ENCODE data around the gene ARL5A.
A peak's percentile ranks its signal among the peaks of the same experiment; 100 is the strongest.
"Not testable (repeated sequence)": the region's sequence is repeated elsewhere in the genome, so short reads cannot be mapped to it uniquely, and the experiment has no call there.

ARL5A gene

DNA sequence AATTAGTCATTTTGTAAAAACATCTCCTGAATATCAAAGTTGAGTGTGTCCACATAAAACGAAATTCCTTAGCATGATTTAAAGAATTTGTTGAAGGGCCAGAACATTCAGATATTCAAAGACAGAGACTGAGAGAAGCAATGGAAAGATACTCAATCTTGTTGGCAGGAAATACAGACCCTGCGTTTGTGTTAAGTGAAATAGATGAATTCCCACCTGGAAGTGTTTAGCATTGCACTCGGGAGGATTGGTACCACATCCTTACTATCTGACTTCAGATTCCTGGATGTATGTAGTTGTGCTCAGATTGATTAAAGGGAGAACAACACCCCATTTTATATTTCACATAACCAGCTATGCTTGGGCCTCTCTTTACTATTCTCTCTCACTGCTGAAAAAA, 9.7 kb upstream of the ARL5A start:
- DNase-seq = no peak

DNA sequence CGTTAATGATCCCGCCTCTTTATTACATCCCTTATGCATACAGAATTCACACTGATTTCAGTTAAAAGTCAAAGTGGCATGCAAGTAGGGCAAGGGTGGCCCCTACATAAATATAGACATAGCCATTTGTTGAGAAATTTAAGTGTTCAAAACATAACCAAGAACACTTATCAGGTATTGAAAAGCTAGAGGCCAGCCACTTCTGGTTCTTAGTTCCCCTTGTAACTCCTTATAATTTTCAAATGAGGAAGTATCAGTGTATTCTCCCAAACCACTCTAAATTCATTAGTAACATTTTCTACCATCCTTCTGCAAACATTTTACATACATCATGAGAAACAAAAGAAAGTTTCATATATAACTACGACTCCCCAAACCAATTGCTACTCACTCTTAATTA, 5.8 kb upstream of the ARL5A start:
- DNase-seq = no peak

DNA sequence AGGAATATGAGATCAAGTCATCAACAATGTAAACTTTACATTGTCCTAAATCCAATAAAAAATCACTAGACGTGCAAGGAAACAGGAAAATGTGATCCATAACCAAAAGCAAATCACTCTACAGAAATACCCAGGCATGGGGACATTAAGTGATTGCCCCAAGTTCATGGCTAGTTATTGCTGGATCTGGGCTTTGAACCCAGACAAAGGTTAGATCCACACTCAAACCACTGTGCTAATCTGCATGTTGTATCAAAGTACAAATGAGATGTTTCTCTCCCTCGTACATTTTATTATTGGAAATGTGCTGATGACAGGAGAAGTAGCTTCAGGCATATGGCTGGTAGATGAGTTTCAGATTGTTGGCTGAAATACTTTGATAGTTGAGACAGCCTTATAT, 2.7 kb upstream of the ARL5A start:
- no peak for DNase-seq

DNA sequence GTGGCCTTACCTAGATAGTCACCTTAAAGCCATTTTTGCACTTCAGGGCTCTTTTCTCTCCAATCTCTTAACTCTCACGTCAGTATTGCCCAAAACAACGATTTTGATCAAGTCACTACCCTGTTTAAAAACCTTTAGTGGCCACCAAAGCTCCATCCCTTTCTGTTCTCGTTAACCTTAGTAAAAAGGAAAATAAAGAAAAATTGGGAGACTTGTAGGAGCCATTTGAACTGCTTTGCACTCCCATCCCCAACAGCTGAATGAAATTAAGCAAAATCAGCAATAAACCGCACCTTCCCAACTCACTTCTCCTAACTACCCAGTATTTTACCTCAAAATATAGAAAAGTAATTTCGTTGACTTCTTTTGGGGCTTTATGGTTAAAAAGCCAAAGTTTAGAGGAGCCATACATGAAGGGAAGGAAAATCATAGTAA, 686 bp upstream of the ARL5A start:
- no peak for DNase-seq

DNA sequence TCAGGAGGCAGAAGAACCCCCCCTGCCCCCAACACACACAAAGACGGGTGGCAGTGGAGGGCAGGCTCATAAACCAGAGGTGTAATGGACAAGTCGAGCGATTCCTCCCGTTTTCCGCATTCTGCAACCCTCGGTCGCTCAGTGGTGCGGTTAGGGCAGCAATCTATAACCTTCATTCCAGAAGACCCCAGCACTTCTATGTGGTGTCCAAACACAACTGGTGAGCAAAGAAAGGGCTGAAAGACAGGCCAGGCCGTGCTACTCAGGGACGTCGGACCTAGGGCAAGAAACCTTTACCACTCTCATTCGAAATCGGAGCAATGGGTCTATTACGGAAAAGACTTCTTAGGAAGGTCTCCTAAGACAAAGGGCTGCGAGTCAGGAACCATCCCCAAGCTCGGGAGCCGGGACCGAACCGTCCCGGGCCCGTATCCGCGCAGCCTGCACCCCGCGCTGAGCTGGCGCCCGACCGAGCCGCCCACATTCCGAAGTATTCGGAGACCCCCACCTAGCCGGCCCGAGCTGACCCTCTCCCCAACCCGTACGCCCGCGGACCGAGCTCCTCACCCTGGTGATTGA, 568 bp downstream of the ARL5A start:
- DNase-seq = peak; percentile 46

DNA sequence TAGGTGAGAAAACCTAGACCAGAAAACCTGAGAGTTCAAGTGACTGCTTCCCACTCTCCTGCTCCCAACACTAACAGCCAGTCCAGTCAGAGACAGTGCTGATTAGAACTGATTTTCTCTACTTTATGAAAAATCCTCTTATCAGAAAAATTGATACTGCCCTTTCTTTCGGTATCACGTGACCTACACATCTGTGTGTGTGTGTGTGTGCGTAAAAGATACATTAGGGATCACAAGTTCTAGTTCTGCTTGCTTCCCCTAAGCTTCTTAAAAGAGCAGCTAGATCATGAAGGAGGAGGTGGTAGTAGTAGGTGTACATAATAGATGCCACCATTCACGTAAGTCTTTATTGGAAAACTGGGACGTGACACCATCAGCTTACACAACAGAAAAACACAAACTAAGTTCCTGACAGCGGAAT, 1.5 kb downstream of the ARL5A start:
- DNase-seq = peak; percentile 77

DNA sequence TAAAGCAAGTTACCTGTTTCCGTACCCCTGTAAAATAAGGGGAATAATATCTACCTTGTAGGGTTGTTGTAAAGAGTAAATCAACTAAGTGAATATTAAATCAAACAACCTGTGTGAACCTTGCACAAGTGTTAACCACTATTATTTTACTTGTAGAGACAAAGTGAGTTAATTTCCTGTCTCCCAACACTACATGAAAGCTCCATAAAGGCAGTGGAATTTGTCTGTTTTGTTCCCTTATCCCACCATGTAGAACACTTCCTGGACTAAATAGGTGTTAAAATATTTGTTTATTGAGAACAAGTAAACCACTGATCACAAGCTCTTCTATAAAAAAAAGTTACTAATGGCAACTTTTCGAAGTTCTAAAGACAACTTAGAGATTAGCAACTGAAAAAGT, 3.3 kb downstream of the ARL5A start:
- DNase-seq = no peak

DNA sequence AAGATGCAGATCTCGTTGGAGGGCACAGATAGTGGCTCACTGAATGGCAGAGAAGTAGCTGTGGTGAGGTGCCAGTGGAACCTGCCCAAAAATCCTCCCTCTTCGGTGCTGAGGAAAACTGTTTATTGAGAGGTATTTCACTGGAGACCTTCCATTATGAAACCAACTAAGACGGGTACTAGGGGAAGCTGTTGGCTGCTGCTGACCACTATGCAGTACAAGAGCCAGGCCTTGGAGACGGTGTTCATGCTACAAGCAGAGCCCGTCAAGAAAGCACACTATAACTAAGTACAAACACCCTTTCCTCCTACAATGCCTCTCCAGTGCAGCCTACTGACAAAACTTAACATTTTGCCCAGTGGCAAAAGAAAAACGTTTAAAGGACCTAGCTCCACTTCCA, 4.6 kb downstream of the ARL5A start:
- no peak for DNase-seq

DNA sequence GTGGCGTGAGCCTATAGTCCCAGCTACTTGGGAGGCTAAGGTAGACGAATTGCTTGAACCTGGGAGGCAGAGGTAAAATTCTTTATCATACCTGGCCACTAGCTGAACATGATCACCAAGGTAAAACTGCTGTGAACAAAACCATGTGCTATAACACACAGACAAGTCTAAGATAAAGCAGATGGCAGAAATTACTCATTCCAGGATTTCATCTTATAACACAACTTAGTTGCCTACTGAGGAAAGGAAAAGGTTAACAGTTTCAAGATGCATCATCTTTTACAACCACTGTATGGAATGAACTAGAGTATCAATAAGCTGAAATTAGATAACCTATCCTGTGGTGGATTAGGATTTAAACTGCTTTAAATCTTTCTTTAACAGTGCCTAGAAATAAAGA, 8.3 kb downstream of the ARL5A start:
- DNase-seq = no peak

DNA sequence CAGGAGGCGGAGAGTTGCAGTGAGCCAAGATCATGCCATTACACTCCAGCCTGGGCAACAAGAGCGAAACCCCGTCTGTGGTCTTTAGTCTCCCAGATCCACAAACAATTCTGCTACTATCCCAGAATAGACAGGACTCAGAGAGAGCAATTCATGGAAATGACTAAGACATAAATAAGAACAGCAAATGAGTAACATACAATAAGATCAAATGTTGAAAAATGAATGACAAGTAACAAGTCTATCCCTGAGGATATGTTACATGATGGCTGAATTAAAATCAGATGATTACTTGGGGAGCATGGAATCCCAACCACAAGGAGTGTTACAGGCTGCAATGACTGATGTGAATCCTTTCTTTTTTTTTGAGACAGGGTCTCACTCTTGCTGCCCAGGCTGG, 10.3 kb downstream of the ARL5A start:
- DNase-seq = no peak

DNA sequence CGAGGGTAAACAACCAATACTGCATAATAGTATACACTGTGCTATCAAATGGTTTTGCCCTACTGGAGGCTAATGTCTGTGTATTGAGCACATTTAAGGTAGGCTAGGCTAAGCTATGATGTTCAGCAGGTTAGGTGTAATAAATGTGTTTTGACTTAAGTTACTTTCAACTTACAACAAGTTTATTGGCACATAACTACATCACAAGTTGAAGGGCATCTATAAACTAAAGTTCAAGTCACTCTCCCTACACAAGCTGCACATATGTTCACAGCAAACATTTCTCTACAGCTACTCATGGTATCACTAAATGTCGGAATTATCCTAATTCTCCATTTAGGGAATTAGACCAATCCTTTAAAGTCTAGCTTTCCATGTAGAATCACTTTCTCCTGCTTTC, 11.4 kb downstream of the ARL5A start:
- DNase-seq = no peak

DNA sequence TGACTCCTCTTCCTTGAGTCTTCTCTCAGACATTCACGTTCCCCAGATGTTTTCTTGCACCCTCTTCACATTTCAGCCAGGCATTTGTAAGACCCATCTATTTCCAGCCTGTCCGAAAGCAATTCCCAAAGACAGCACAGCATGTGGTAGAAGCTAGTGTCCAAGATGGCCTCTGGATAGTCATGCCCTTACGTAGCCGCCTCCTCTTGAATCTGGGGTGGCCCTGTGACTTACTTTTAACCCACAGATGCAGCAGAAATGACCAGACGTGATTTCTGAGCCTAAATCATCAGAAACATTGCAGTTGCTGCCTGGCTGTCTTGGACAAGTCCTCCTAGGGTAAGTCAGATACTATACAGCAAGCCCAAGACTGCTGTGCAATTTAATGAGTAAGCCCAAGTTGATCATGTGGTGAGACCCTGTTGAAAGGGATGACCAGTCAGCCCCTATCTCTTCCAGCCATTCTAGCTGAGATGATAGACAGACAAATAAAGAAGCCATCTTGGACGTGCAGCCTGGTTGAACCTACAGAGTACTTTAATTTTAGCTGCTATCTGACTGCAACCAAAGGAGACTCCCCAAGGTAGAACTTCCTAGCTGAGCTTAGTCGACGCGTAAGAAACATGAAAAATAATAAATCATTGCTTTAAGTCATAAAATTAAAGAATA, 12.3 kb downstream of the ARL5A start:
- no peak for DNase-seq

DNA sequence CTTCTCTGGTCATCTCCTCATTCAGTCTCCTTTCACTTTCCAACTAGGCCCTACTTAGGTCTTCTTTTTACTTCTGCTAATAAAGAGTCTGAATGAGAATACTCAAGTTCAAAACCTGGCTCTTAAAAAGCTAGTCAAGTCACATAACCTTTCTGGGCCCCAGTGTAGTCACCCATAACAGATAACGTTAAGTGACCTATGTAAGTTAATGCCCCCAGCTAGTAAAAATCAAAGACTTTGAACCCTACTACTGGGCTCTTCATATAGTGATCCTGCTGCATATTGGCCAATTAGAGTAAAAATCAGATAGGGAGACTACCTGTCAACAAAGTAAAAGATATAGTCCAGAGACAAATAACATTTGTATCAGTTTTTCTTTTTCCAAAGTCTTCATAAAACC, 17.7 kb downstream of the ARL5A start:
- DNase-seq = no peak

DNA sequence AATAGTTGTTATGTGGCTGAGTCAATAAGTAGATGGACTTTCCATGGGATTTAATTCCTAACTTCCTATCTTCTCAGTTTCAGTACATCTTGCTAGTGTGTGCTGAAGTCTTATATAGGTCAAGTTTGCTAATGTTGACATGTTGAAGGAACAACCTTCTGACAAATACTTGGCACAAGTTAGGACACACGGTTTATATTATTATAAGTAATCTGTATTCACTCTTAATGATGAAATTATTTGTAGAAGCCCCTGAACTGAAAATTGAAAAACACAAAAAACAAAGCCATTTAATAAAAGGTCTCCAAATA, 19.2 kb downstream of the ARL5A start:
- DNase-seq = no peak

DNA sequence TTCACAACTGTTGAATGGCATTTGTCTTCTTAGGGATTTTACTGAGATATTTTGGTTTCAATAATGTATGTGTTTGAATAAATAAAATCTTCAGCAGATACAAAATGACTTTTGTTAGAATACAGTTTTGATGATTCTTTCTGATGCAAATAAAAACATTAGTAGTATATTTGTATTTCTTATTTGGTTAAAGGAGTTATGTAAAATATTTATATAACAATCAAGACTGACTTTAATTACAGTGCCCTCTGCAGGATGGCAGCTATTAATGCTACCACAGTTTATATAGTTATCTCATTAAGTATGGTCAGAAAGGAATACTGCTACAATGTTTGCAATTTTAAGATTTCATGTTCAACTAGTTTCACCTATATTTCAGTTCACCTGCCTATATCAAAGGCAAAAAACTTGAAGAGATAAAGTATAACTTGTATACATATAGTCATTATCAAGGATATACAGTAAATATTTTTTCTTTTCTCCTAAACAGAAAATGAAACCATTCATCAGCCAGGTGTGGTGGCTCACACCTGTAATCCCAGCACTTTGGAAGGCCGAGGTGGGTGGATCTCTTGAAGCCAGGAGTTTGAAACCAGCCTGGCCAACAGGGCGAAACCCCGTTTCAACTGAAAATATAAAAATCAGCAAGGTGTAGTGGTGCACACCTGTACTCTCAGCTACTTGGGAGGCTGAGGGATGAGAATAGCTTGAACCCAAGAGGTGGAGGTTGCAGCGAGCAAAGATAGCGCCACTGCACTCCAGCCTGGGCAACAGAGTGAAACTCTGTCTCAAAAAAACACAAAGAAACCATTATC, 19.8 kb downstream of the ARL5A start:
- DNase-seq = peak; percentile 61

DNA sequence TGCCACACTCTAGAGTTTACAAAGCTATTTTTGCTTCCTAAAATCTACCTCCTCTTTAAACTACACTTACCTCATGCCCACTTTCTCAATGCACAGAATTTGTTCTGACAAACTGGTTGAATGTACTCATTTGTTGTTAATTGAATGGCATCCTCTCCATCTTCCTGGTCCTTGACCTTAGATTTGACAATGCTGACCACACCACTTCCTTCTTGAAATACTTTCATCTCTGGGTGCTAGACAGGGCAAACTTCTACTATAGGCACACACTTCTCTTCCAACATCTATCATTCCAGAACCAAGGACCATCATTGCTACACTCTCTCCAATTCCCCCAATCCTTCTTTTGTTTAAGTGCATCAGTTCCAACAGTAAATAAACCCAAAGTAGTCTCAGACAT, 22.3 kb downstream of the ARL5A start:
- DNase-seq = no peak

DNA sequence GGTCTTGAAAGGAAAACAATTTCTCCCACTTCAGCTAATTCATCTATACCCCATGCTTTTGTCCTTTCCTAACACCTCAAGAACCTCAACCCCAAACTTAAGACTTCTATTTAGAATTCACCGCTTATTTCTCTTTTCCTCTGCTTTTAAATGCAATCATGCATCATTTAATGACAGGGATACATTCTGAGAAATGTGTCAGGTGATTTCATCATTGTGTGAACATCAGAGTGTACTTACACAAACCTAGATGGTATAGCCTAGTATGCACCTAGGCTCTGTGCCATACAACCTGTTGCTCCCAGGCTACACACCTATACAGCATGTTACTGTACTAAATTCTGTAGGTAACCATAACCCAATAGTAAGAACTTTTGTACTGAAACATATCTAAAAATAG, 22.9 kb downstream of the ARL5A start:
- DNase-seq = no peak

DNA sequence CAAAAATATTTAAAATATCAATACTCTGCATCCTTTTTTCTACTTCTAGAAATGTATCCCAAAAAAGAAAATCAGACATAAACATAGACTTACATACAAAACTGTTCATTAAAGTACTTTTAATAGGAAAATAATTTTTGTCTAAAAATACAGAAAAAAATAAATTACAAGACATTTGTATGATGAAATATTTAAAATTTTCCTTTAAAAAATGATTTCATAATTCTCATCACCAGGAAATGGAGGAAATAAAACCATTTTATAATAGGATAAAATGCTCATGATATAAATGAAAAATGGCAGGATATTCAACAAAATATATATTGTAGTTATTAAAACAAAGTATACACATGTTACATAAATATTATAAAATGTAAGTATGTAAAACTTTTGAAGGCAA, 24.4 kb downstream of the ARL5A start:
- no peak for DNase-seq

DNA sequence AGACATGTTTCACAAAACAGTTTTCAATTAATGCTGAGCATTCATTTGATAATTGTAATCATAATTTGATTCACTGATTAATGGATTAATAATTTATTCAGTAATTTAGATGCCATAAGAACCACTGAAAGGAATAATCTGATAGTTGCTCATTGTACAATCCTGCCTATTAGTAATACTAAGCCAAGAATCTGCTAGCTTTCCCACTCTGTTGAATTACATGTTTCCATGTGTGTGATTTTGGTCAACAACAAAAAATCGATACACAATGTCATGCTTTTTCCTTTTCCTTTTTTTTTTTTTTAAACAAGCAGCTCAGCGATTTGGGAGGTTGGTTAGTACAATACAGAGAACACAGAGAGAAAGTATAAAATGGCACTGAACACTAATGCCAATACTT, 25.9 kb downstream of the ARL5A start:
- no peak for DNase-seq

DNA sequence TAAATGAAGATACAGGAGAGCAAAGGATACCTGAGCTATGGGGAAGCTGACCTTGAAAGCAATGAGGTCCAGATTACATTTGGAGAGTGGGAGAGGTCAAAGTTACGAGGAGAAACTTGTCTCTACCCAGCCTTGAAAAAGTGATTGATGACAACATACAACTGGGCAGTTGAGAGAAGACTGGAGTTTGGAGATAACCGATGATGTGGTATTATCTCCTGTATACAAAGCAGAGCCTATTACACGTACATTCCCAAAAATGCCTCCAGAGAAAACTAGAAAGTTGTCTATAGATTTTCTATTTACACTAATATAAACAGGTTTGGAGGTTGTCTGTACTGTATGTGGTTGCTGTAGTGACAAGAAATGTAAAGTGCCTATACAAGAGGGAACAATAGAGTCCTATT, 28.3 kb downstream of the ARL5A start:
- peak; percentile 62 for DNase-seq

DNA sequence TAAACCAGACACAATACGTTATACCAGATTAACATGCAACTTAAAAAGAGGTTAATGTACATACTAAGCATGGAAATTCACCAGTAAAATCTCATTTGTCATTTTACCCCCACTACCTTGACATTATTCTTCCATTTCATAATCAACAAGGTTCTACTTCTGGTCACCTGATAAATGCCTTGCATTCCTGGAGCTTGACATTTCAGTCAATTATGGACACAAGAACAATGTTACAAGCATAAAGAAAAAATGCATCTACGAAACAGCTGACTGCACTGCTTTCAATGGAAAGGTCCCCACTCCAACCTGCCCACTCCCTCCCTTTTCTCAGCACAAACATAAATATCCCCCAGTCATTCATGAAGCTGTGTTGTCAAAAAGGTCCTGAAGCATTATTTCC, 31.4 kb downstream of the ARL5A start:
- no peak for DNase-seq

DNA sequence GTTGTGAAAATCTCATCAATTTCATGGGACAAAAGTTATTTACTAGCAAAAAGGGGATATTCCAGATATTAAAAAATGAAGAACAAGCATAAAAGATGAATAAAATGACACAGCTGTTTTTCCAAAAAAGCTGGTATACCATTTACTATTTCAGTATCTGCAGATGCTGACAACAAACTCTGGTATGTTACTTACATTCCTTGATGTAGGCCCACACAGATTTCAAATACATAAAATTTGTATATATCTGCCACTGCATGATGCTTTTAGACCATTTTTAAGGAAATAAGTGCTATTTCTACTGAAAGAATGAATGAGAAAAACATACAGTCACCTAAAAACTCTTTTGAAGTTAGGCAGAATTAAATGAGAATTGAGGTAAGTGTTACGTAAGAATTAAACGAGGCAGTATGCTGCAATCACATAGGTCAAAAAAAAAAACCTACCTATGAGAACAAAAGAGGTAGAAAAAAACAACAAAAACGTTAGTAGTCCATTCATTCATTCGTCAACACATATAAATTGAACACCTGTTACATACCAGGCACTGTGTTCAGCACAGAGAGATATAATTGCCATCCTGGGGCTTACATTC, 32.5 kb downstream of the ARL5A start:
- DNase-seq = no peak

DNA sequence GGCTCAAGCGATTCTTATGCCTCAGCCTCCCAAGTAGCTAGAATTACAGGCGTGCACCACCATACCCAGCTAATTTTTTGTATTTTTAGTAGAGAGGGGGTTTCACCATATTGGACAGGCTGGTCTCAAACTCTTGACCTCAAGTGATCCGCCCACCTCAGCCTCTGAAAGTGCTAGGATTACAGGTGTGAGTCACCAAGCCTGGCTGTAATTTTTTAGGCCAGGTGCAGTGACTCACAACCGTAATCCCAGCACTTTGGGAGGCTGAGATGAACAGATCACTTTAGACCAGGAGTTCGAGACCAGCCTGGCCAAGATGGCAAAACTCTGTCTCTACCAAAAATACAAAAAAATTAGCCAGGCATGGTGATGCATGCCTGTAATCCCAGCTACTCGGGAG, 33.8 kb downstream of the ARL5A start:
- DNase-seq = not testable (repeated sequence)

DNA sequence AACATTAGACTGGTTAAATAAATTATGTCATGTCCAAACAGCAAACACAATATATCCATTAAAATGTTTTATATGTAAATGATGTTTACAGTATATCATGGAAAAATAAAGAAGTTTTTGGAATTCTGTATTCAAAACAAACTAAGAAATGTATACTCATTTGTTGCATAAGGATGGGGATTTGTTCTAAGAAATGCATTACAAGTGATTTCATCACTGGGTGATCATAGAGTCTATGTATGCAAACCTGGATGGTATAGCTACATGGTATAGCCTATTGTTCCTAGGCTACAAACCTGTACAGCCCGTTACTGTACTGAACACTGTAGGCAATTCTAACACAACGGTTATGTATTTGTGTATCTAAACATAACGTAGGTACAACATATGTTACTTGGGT, 35.1 kb downstream of the ARL5A start:
- DNase-seq = no peak
